Measurements from ENCODE around the gene IGSF22.
A peak's percentile ranks its signal among the peaks of the same experiment; 100 is the strongest.
"Not testable (repeated sequence)": the region's sequence is repeated elsewhere in the genome, so short reads cannot be mapped to it uniquely, and the experiment has no call there.

IGSF22 gene

DNA sequence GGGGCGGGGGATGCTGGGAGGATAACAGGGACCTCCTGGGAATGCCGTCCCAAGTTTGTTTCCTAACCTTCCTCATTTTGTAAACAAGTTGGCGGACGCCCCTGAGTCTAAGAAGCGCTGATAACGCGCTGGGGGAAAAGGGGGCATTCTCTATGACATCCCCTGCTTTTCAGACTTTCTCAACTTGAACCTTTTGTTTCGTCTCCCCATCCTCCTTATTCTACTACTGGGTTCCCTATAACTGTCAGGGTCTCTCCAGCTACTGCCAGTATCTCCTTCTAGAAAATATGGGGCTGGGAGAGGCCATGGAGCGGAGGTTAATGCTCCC lies 26.8 kb downstream of the IGSF22 start:
- no peak for DNase-seq (ENCODE audit: low read depth)
- TF ChIP-seq CTCF (IDR thresholded peaks at IDR 0.05; ENCODE audit: insufficient read depth, low read depth, low read length, missing control alignments): no peak
- H3K4me3 ChIP-seq (ENCODE audit: low read length): peak overlapping the region; percentile 41

DNA sequence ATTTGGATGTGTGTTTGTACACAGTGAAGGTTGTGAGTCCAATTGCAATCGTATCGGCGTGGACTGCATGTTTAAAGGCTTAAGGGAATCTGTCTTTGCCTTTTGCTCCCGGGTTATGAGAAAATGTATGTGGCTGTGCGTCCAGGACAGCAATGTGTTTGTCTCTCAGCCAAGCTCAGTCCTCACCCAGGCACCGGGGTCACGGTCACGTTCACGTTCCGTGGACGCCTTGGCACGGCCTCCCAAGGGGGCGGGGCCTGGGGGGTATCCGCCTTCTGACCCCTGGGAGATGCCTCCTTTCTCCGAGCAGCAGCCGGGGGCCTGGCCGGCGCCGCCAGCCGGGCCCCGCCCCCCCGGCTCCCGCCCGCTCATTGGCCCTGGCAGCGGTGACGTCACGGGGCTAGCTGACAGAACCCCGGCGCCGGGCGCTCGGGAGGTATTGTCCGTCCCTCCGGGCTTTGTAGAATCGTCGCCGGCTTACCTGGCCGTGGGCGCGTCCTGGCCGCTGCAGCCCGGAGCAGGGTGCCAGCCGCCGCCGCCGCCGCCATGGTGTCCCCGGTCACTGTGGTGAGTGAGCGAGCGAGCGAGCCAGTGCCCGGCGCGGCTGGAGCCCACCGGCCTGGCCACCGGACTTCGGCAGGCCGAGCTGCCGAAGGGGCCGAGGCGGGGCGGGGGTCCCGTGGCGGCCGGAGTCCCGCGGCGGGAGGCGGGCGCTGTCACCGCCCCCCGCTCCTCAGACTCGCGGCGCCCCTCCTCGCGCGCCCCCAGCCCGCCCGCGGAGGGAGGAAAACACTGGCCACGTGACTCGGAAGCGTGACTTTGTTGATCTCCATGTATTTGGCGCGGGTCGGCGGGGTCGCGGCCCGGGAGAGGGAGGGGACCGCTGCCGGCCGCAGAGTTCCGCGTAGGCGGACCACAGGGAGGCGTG lies 27.4 kb downstream of the IGSF22 start, which contains the start of gene TMEM86A:
TSS of gene TMEM86A (plus strand) at position 439 of the 928 bp plus-strand sequence. CDS start at position 547, 108 bp downstream.
- H3K4me3 ChIP-seq (ENCODE audit: low read length): peak within 1 kb of the TSS; percentile 41
- peak; percentile 81 for DNase-seq (ENCODE audit: low read depth)
- no peak for TF ChIP-seq CTCF (IDR thresholded peaks at IDR 0.05; ENCODE audit: insufficient read depth, low read depth, low read length, missing control alignments)

DNA sequence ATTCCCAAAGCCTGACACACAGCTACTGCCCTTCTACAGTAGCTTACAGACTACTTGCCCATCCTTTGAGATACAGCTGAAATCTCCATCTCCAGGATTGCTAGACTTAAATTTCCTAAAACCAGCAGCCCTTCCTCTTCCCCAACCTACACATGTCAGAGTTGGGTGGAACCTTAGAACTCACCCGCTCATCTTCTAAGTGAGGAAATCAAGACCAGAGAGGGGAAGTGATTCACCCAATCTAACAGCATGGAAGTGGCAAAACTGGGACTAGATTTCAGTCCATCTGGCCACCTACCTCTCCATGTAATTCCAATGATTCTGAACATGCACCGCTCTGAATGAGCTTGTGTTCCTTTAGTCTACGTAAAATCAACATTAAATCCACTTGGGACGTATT lies 28.4 kb downstream of the IGSF22 start:
- H3K4me3 ChIP-seq (ENCODE audit: low read length): no peak overlapping the region
- peak; percentile 49 for DNase-seq (ENCODE audit: low read depth)
- TF ChIP-seq CTCF (IDR thresholded peaks at IDR 0.05; ENCODE audit: insufficient read depth, low read depth, low read length, missing control alignments): no peak

DNA sequence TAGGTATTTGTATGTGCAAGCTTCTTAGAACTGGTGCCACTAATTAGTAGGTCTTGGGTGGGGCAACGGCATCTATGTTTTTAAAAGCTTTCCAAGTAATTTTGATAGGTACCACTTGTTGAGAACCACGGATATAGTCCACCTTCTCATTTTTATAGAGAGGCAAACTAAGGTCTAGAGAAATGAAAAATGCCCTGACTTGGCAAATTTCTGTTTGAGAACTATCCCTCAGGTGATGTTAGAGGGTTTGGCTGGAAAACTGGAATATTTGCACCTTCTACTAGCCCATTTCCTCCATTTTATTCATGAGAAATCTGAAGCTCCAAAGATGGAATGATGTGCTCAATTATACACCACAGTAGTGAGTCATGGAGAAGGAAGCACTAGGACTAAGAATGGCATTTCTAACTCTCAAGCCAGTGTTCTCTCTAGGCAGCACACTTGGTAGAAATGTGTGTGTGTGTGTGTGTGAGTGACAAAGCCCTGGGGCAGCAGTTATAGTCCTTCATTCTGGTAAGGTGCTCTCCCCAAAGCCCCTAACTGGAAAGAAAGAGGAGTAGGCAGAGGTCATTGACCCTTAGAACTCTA lies 29.3 kb downstream of the IGSF22 start:
- no peak for TF ChIP-seq CTCF (IDR thresholded peaks at IDR 0.05; ENCODE audit: insufficient read depth, low read depth, low read length, missing control alignments)
- no peak overlapping the region for H3K4me3 ChIP-seq (ENCODE audit: low read length)
- DNase-seq (ENCODE audit: low read depth): peak; percentile 50

DNA sequence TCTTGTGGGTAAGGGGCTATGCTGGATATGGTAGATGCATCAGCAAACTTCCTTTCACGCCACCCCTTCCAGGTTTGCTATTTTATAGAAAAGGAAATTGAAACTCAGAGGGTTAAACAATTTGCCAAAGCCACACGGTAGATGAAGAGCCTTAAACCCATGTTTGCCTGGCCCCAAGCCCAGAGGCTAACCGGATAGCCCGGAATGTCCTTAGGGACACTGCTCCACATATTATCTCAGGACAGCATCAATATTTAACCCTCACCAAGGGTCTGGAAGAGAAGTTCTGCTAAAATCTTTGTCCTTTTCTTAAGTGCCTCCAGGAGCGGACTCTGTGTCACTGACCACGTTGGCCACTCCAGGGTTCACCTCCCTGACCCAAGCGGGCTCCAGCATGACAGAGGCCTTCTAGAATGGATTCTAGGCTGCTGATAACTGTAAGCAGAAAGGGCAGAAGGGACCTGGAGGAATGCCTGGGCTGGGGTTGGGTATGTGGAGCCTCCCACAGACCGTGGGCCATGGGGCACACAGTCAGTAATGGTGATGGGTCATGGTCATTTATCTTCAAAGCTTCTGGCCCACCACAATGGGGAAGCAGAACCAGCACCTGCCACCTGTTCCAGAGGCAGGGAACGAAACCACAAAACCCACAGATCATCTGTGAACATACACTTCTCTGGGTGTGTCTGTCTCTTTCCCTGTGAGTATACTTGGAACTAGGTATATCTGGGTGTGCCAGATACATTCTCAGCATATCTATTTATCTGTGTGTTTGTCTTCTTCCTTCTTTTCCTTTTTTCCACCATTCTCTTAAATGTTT lies 32.8 kb downstream of the IGSF22 start:
- no peak for TF ChIP-seq CTCF (IDR thresholded peaks at IDR 0.05; ENCODE audit: insufficient read depth, low read depth, low read length, missing control alignments)
- H3K4me3 ChIP-seq (ENCODE audit: low read length): no peak overlapping the region
- no peak for DNase-seq (ENCODE audit: low read depth)

GRCh38 chr11:18691467-18692140 lies 34.4 kb downstream of the IGSF22 start:
- not testable (repeated sequence) for DNase-seq (ENCODE audit: low read depth)

More at GRCh38 chr11:18691467-18692140, 34.4 kb downstream of the IGSF22 start:
- H3K4me3 ChIP-seq (ENCODE audit: low read length): not testable (repeated sequence)

Data from epithelial cell of esophagus (primary cell).